ENCODE measurements around the gene HIGD1B.

GRCh38 chr17:44820631-44821212, 27.0 kb upstream of the HIGD1B start:
- no peak for TF ChIP-seq CTCF (IDR thresholded peaks at IDR 0.05; ENCODE audit: low read depth, low read length)
- no peak for TF ChIP-seq EZH2phosphoT487 (IDR thresholded peaks at IDR 0.05; ENCODE audit: low read depth)
